Neural progenitor cell (in vitro differentiated cells): ENCODE measurements around the gene BCAS3.

Experiments
- CTCF ChIP-seq: fragments of 200-600 bp; sonication (generic); IDR thresholded peaks from 2 replicates; pipeline ENCODE4 v1.5.1; 2017; ENCODE audit warnings: antibody characterized with exemption, mild to moderate bottlenecking
- EZH2 ChIP-seq: fragments of 200-600 bp; sonication (generic); IDR thresholded peaks from 2 replicates; pipeline ENCODE4 v1.6.1; 2017; ENCODE audit warnings: antibody characterized with exemption, mild to moderate bottlenecking, moderate library complexity
- EZH2phosphoT487 ChIP-seq: fragments of 200-600 bp; sonication (generic); IDR thresholded peaks from 2 replicates; pipeline ENCODE4 v1.6.1; 2017; ENCODE audit warnings: antibody characterized with exemption

- TF ChIP-seq EZH2phosphoT487 (no peak), CTCF (no peak), EZH2 (no peak)
These were observed 48.5 kb upstream of the BCAS3 start for GRCh38 chr17:60629120-60629519.
